ENCODE results near the gene CHD2.

GRCh38 chr15:93073465-93073952 is 173.4 kb downstream of the CHD2 start:
- no peak for TF ChIP-seq CTCF (IDR thresholded peaks at IDR 0.05)
- no peak for TF ChIP-seq POLR2A (IDR thresholded peaks at IDR 0.05)

All from thyroid gland (tissue), 4 donors.